ENCODE data around the gene NSUN3.
A peak's percentile ranks its signal among the peaks of the same experiment; 100 is the strongest.
"Not testable (repeated sequence)": the region's sequence is repeated elsewhere in the genome, so short reads cannot be mapped to it uniquely, and the experiment has no call there.

NSUN3 gene

DNA sequence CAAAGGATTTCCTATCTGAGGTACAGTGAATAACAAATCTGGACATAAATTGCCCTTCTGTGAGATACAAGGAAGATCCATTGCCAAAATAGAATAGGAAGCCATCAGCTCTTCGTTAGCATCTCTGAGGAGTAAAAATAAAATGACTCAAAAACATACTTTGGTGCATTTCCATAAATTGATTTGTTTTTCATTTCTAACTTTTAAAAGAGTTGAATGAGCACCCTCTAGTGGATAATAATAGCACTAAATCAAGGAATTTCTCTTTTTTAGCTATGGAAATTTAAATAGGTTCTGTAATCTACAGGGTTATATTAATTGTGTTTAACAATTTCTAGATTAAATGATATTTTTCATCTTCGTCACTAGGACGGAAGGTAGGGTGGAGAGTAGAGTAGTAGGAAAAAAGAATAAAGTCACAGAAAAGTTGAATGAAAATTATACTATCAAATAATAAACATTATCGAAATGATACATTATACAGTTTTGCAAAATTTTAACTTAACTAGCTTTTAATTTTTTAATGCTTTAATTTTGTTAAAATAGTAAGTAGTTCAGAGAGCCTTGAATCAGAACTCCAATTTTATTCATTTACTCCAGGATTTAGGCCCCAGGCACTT is 6.4 kb downstream of the NSUN3 start:
- no peak for DNase-seq (ENCODE audit: low spot score)

DNA sequence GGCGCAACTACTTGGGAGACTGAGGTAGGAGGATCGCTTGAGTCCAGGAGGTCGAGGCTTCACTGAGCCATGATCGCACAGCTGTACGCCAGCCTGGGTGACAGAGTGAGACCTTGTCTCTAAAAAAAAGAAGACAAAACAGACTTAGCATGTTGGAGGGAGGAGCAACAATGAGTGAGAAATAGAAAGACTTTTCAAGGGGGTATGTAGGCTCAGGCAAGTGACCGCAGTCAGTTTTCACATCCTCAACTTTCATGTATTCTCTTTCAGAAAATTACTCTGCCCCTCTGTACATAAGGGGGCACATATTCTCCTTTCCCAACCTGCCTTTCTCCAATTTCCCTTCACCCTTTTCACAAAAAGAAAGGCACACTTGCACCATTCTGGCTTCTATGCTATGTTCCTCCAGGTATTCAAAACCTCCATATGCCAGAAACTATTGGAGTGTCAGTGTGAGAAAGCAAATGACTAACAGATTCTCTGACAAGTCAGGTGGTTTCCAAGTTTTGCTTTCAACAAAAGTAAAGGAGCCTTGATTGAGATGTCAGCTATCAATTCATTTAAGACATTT is 7.6 kb downstream of the NSUN3 start:
- DNase-seq (ENCODE audit: low spot score): no peak

GRCh38 chr3:94071713-94072284 is 8.9 kb downstream of the NSUN3 start:
- no peak for DNase-seq (ENCODE audit: low spot score)

GRCh38 chr3:94076055-94076454 is 13.2 kb downstream of the NSUN3 start:
- no peak for DNase-seq (ENCODE audit: low spot score)

DNA sequence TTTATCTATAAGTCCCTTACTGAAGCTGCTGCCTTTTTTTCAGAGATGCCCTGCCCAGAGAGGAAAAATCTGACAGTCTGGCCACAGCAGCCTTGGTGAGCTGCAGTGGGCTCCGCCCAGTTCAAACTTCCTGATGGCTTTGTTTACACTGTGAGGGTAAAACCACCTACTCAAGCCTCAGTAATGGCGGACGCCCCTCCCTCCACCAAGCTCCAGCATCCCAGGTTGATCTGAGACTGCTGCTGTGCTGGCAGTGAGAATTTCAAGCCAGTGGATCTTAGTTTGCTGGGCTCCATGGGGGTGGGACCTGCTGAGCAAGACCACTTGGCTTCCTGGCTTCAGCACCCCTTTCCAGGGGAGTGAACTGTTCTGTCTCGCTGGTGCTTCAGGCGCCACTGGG is 17.7 kb downstream of the NSUN3 start:
- DNase-seq (ENCODE audit: low spot score): not testable (repeated sequence)

GRCh38 chr3:94081884-94082283 is 19.0 kb downstream of the NSUN3 start:
- DNase-seq (ENCODE audit: low spot score): peak; percentile 26

- peak; percentile 14 for DNase-seq (ENCODE audit: low spot score)
Observed at GRCh38 chr3:94082391-94082937, 19.6 kb downstream of the NSUN3 start.

GRCh38 chr3:94083261-94083660 is 20.4 kb downstream of the NSUN3 start:
- DNase-seq (ENCODE audit: low spot score): no peak

DNA sequence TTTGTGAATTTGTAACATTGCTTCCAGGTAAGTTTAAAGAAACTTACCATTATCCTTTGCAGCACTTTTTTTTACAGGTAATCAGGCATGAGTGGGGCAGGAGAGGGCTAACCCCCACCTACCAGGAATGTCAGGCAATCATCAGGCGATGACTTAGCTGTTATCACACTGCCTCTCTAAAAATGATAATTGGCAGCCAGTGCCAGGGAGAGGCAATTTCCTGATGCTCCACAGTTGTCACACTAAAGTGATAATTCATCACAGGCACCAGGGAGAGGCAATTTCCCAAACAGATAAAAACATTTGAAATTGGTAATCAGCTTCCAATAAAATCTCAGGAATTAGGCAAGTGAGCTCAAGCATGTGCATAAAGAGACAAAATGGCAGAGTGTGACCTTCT is 26.3 kb downstream of the NSUN3 start:
- no peak for DNase-seq (ENCODE audit: low spot score)

DNA sequence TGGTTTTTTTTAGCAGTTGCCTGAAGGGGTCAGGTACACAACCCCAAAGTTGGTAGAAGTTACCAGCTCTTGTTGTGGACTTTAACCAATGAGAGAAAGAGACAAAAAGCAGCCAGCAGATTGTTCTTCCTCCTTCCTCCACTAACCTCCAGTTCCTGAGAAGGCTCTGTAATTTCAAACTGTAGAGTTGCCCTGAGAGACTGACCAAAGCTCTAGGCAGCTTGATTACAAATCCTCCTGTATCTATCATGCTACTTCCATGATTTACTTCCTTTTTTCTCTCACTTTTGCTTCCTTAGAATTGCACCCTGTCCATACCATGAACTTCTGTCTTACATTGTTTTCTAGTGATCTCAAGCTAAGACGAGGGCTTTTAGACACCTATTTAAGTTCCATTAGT is 29.2 kb downstream of the NSUN3 start:
- no peak for DNase-seq (ENCODE audit: low spot score)

- no peak for DNase-seq (ENCODE audit: low spot score)
Observed at GRCh38 chr3:94093151-94093550, 30.3 kb downstream of the NSUN3 start.

- DNase-seq (ENCODE audit: low spot score): no peak
Observed at GRCh38 chr3:94095111-94095510, 32.2 kb downstream of the NSUN3 start.

GRCh38 chr3:94098452-94098851 is 35.6 kb downstream of the NSUN3 start:
- no peak for DNase-seq (ENCODE audit: low spot score)

GRCh38 chr3:94099311-94099710 is 36.5 kb downstream of the NSUN3 start:
- no peak for DNase-seq (ENCODE audit: low spot score)

DNA sequence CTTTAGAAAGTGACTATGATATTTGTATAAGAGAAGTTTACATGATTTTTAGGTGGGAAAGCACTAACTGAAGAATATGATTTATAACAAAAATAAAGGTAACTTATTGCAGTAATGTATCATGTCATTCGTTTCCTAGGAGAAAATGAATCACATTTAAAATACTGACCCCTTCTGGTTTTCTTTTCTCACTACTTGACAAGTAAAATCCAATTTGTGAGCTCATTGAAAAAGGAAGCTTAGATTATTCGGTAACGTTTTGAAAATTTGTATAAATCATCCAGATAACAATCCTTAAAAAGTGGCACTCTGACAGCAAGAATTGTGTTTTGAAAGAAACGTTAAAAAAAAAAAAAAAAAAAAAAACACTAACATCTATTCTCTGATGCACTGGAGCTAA is 39.0 kb downstream of the NSUN3 start:
- DNase-seq (ENCODE audit: low spot score): no peak

GRCh38 chr3:94106268-94106667 is 43.4 kb downstream of the NSUN3 start:
- DNase-seq (ENCODE audit: low spot score): no peak

GRCh38 chr3:94110232-94110631 is 47.4 kb downstream of the NSUN3 start:
- DNase-seq (ENCODE audit: low spot score): not testable (repeated sequence)

- no peak for DNase-seq (ENCODE audit: low spot score)
Observed at GRCh38 chr3:94110854-94111253, 48.0 kb downstream of the NSUN3 start.

DNA sequence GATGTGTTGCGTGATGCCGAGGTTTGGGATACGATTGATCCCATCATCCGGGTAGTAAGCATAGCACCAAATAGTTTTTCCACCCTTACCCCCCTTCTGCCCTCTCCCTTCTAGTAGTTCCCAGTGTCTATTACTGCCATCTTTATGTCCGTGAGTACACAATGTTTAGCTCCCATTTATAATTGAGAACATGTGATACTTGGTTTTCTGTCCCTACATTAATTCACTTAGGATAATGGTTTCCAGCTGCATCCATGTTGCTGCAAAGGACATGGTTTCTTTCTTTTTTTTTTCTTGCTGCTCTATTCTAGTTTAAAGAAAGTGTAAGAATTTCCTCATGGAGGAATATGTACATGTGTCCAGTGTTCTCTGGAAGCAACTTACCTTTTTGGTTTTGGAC is 51.8 kb downstream of the NSUN3 start:
- DNase-seq (ENCODE audit: low spot score): no peak

DNA sequence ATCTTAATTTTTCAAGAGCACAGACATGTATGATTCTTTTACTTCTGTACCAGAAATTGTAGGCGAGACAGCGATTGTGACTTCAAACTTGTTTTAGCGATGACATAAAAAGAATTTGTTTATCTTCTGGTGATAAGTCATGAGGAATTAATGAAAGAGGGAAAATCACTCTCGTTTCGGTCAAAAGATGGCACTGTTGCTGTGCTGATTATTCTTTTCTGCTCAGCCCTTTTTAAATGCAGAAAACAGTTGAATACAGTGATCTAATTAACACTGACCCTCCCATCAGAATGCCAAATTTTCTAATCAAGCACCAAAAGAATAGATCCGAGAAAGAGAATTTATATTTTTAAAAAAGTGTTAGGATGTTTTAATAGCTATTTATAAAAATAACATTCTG is 52.6 kb downstream of the NSUN3 start:
- DNase-seq (ENCODE audit: low spot score): peak; percentile 60

DNA sequence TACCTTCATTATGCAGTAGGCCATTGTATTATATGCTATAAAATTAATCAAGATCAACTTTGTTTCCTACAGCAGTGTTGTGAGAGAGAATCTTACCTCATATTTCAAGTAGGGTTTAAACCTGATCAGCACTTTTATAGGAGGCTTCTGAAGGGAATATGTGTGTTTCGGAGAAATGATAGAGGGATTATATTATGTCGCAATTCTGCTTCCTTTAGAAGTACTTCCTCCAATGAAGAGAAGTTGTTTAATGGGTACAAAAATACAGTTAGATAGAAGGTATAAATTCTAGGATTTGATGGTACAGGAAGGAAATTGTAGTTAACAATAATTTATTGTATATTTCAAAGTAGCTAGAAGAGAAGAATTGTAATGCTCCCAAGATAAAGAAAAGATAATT is 54.9 kb downstream of the NSUN3 start:
- DNase-seq (ENCODE audit: low spot score): no peak

GRCh38 chr3:94118390-94118789 is 55.5 kb downstream of the NSUN3 start:
- no peak for DNase-seq (ENCODE audit: low spot score)

GRCh38 chr3:94121161-94121560 is 58.3 kb downstream of the NSUN3 start:
- no peak for DNase-seq (ENCODE audit: low spot score)

GRCh38 chr3:94127115-94127514 is 64.3 kb downstream of the NSUN3 start:
- DNase-seq (ENCODE audit: low spot score): no peak

Data from putamen (tissue), 1 donor.